Stimulated activated CD8-positive, alpha-beta memory T cell treated with anti-CD3 and anti-CD28 coated beads, Interleukin-15, amount 100 ng/mL, for 1 hour (primary cell): Measurements from ENCODE around the gene SPTBN1.

Source experiments
- DNase-seq: peaks from one replicate; pipeline ENCODE4 v3.0.0-alpha.2; 2020; ENCODE audit warnings: low read depth

SPTBN1 gene

GRCh38 chr2:54434229-54434628, 21.9 kb upstream of the SPTBN1 start:
- no peak for DNase-seq

- no peak for DNase-seq
These were observed 21.4 kb upstream of the SPTBN1 start for GRCh38 chr2:54434711-54435110.

- no peak for DNase-seq
These were observed 20.6 kb upstream of the SPTBN1 start for GRCh38 chr2:54435325-54436226.

DNA sequence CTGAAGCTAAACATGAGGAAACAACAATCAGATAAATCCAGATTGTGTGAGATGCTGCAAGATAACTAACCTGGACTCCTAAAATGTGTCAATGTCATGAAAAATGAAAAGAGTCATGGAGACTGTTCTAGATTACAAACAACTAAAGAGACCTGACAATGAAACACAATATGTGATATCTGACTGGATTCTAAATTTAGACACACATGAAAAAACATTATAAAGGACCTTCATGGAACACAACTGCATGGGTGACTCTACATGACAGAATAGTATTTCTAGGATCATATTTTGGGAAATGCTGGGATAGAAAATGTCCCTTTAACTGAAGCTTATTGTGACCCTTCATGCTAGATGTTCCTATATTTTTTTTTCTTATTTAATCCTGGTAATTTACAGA, 18.5 kb upstream of the SPTBN1 start:
- DNase-seq, result no peak

GRCh38 chr2:54438271-54438670, 17.9 kb upstream of the SPTBN1 start:
- DNase-seq, result no peak

DNA sequence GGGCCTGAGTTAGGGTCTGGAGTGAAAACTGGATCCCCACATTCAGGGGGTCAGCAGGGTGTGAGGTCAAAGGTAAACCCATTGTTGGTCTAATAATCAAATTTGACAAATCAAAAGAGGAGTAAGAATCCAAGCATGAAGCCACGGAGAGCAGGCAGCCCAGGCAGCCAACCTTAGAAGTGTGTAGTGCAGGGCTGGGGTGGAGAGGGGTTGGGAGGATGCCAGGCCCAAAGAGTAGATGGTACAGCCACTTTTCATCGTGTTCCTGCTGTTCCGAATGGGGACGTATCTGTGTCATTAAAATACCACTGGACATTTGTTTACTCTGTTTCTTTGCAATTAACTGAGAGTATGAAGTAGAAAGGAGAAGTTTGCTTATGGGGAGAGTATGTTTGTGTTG, 16.5 kb upstream of the SPTBN1 start:
- DNase-seq, result no peak

GRCh38 chr2:54440050-54440449, 16.1 kb upstream of the SPTBN1 start:
- no peak for DNase-seq

- no peak for DNase-seq
These were observed 11.6 kb upstream of the SPTBN1 start for GRCh38 chr2:54444503-54444902.

GRCh38 chr2:54446122-54446521, 10.0 kb upstream of the SPTBN1 start:
- no peak for DNase-seq

DNA sequence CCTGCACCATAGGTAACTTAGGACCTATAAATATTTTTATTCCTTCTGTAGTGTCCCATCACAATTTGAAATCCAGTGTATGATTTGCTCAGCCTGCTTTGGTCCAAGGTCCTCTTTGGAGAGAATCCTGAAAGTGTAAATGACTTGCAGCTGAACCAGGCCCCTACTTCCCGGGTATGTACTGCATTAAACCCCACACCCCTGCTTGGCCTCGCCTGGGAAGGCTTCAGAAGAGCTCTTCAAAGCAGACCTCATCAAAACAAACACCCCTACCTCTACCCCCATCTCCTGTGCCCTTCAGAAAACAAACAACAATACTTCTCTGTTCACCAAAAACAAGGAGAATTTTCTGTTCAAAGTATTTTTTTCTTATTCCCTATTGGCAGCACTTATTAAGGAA, 9.5 kb upstream of the SPTBN1 start:
- DNase-seq, result no peak

GRCh38 chr2:54454548-54455130, 1.5 kb upstream of the SPTBN1 start:
- DNase-seq, result no peak

DNA sequence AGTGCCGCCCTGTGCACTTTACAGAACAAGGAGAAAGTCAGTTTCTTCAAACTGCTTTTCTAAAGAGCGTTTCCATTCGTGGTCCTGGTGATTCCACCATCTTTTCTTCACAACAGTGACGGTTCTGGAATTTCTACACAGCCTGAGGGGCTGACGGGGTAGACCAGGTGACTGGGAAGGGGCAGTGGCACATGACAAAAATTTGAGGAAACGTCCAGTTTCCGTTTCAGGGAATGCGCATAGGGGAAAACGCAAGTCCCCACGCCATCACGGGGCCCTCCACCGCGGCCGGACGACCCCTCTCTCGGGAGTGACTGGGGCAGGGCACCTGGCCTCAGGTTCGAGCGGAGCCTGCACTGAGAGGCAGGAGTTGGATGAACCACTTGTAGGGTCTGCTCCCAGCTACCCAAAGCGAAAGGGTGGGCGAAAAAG, 980 bp upstream of the SPTBN1 start:
- no peak for DNase-seq

DNA sequence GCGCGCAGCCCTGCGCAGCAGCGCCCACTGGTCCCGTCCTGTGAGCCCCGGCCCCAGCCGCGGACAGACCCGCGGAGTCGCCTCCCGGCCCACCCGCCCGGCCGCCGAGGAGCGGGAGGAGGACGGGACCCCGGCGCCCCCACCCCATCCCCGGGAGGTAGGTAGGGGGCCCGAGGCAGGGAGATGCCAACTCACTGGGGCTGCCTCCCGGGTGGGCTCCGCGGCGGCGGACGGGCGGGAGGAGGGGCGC, 160 bp downstream of the SPTBN1 start:
- no peak for DNase-seq

- no peak for DNase-seq
These were observed 640 bp downstream of the SPTBN1 start for GRCh38 chr2:54456612-54457322.

GRCh38 chr2:54457323-54458023, 1.3 kb downstream of the SPTBN1 start:
- no peak for DNase-seq

DNA sequence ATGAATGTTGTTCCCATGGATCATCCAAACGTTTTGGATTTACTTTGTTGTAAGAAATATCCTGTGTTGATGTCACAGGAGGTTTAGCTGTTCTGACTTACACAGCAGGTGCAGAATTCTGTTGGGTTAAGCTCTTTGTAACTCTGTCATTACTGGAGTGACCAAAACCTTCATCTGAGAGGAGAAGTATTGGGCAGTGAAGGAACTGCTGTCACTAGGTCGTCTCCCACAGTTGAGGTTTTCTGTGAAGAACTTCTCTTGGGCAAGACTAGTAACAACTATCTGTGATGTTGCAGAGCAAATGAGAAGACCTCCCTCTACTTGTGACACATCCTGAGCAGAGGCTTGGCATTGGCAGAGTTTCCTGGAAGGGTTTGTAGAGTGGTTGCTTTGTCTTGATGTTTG, 2.9 kb downstream of the SPTBN1 start:
- no peak for DNase-seq

GRCh38 chr2:54461261-54461660, 5.1 kb downstream of the SPTBN1 start:
- DNase-seq, result no peak

- DNase-seq, result no peak
These were observed 8.2 kb downstream of the SPTBN1 start for GRCh38 chr2:54464341-54464740.

DNA sequence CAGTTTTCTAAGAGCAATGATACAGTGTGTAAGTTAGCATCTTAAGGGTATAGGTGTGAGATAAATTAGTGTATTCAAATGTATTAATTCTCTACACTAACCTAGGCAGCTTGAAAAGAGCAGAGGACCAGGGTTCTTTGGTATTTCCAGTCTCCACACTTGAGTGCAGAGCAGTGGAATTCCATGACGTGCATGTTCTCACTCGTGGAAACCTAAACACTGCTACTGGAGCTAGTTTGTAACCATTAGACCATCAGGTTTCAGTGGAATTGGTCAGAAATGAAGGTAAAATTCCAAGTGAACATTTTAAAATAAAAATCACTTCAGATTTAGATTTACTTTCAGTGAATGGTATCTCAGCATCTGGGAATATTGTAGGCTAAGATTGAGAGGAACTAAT, 9.0 kb downstream of the SPTBN1 start:
- DNase-seq, result no peak

- DNase-seq, result no peak
These were observed 10.7 kb downstream of the SPTBN1 start for GRCh38 chr2:54466870-54467269.

GRCh38 chr2:54468673-54469072, 12.5 kb downstream of the SPTBN1 start:
- no peak for DNase-seq

DNA sequence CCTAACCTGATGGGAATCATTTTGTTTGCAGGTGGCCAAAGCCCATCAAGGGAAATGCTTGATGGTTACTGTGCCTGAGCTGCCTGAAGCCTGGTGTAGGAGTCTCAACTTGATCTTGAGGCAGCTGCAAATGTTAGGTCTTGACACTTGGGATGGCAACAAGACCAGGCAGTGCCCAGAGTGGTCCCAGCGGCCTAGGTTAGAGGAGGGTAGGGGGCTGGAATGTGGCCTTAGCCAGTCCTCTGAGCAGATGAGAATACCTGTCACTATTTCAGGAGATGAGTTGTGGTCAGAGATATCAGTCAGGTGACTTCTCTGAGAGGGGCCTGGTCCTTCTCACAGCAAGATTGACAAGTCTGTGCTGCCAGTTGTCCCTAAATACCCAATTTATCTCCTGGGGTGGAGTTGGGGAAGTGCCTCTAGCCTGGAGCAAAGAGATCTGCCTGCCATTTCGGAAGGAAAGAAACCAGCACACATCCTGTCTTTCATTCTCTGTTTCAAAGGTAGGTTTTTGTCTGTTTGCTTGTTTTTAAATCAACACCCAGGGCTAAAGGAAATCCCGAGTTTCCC, 13.4 kb downstream of the SPTBN1 start:
- no peak for DNase-seq
